Testis (tissue), 3 donors: ENCODE results near the gene KCNIP1. TPM values are rescaled to one million over a fixed set of nuclear protein-coding genes. Genes with fewer than 3 reads are reported as not detected.

ENCODE experiments used
- DNase-seq: peaks from one replicate; pipeline ENCODE4 v3.0.0-alpha.2; 2019
- H3K27ac ChIP-seq, 2 donors: fragments of 200-600 bp; sonication (generic); one replicate each; pipeline ENCODE4 v1.5.1; 2019
- H3K27me3 ChIP-seq: fragments of 200-600 bp; sonication (generic); one replicate; pipeline ENCODE4 v1.5.1; 2019
- H3K36me3 ChIP-seq: fragments of 200-600 bp; sonication (generic); one replicate; pipeline ENCODE4 v1.5.1; 2017; ENCODE audit warnings: low read depth; ENCODE audit errors: missing control alignments
- H3K4me1 ChIP-seq: fragments of 200-600 bp; sonication (generic); one replicate; pipeline ENCODE4 v1.5.1; 2019
- H3K4me3 ChIP-seq, 2 donors: fragments of 200-600 bp; sonication (generic); one replicate each; pipeline ENCODE4 v1.5.1; 2017 to 2019
- H3K9me3 ChIP-seq: fragments of 200-600 bp; sonication (generic); one replicate; pipeline ENCODE4 v1.5.1; 2017
- POLR2A ChIP-seq: fragments of 450-650 bp; IDR thresholded peaks from one replicate; pipeline ENCODE4 v1.6.1; 2017; ENCODE audit warnings: antibody characterized with exemption, mild to moderate bottlenecking, moderate library complexity
- WGBS, 2 donors: methylation state at CpG; one replicate each; pipeline ENCODE4 v1.1.5; 2018; 5-methylcytosine and 5-hydroxymethylcytosine counted together
- intact Hi-C: fragments of 100-400 bp; cut with DNase I; formaldehyde crosslinking; loops from one replicate; pipeline ENCODE4 v1.15.1; 2023; ENCODE audit warnings: low total_unique reads
- polyA plus RNA-seq: library from polyadenylated mRNA; stranded (reverse); fragments of 350-450 nt; fragmentation: Illumina TruSeq; extraction: RNeasy Lipid Tissue Mini Kit (QIAGEN cat#74804); gene quantifications from one replicate; pipeline ENCODE4 v1.2.3, GENCODE V29; 2014; ENCODE audit warnings: low read depth, low replicate concordance; ENCODE audit not compliant: insufficient read depth
- total RNA-seq, 2 donors: library from RNA; depleted of rRNA; stranded (reverse); fragments of >200 nt; gene quantifications; one replicate each; pipeline ENCODE4 v1.2.3, GENCODE V29; 2016
- TF ChIP-seq, protein P1 (sequence below), 3 experiments: fragments of 450-650 bp in 2 of 3; fragments of 200-600 bp in 1 of 3; sonication (generic) in 1 of 3; IDR thresholded peaks; one replicate each; pipeline ENCODE4 v1.5.1; 2016 to 2019; ENCODE audit warnings: antibody characterized with exemption in 3 of 3, mild to moderate bottlenecking in 2 of 3, moderate library complexity in 1 of 3

The KCNIP1 gene
- total and polyA plus RNA-seq, 3 donors from 2014 or later: 5.9 to 14.8 (median 13.4) TPM

DNA sequence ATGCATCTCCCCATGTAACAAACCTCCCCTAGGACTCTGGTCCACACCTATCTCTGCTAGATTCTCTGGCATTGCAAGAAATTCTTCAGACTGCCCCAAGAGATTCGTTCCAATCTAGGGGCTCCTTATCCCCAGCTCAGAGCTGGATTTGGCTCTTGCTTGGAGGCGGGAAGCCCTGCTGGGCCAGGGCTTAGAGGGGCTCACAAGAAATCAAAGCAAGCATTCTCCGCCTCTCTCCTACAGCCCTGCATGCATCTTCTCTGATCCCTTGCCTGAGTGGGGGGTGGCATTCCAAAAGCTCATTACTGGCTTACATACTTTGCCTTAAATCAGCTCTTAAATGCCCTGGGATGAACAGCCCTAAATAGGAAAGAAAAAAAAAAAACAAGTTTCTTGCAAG lies 75.8 kb downstream of the KCNIP1 start:
- no peak overlapping the region for H3K4me3 ChIP-seq
- peaks cover 4% of the 10 kb centered on the region for H3K4me1 ChIP-seq
- H3K9me3 ChIP-seq: no peaks in the 10 kb centered on the region
- H3K27ac ChIP-seq: no peak overlapping the region
- intact Hi-C loops: no loop called here
- no peaks in the 10 kb centered on the region for H3K36me3 ChIP-seq
- TF ChIP-seq, protein P1, sequence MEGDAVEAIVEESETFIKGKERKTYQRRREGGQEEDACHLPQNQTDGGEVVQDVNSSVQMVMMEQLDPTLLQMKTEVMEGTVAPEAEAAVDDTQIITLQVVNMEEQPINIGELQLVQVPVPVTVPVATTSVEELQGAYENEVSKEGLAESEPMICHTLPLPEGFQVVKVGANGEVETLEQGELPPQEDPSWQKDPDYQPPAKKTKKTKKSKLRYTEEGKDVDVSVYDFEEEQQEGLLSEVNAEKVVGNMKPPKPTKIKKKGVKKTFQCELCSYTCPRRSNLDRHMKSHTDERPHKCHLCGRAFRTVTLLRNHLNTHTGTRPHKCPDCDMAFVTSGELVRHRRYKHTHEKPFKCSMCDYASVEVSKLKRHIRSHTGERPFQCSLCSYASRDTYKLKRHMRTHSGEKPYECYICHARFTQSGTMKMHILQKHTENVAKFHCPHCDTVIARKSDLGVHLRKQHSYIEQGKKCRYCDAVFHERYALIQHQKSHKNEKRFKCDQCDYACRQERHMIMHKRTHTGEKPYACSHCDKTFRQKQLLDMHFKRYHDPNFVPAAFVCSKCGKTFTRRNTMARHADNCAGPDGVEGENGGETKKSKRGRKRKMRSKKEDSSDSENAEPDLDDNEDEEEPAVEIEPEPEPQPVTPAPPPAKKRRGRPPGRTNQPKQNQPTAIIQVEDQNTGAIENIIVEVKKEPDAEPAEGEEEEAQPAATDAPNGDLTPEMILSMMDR (IDR thresholded peaks at IDR 0.05): no peak
- no peak for TF ChIP-seq POLR2A
- 78 to 89% methylated on average over 3 of the region's 3 CpGs for WGBS, 2 donors
- no peaks in the 10 kb centered on the region for H3K27me3 ChIP-seq
- no peak for DNase-seq

DNA sequence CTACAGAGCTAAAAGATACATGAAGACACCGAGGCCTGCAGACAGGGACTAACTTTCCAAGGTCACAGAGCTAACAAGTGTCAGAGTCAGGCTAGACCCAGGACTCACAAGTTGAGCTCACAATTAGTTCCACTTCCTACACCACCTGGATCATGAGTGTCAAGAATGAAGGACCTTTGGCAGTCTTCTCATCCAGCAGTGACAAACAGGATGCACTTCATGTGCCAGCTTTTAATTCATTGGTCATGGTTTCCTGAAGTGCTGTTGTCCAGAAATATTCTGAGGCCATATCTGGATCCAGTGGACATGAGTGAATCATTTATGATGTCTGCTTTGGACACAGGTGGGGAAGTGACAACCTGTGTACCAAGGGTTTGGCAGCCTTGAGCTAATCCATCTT lies 77.4 kb downstream of the KCNIP1 start:
- no peaks in the 10 kb centered on the region for H3K9me3 ChIP-seq
- intact Hi-C loops: no loop called here
- no peak overlapping the region for H3K27ac ChIP-seq
- TF ChIP-seq, protein P1 (IDR thresholded peaks at IDR 0.05): no peak
- TF ChIP-seq POLR2A: no peak
- WGBS, 2 donors: 50 to 53% methylated on average over 1 of the region's 1 CpG
- H3K4me3 ChIP-seq: no peak overlapping the region
- no peaks in the 10 kb centered on the region for H3K27me3 ChIP-seq
- H3K4me1 ChIP-seq: peaks cover 4% of the 10 kb centered on the region
- H3K36me3 ChIP-seq: no peaks in the 10 kb centered on the region
- no peak for DNase-seq

DNA sequence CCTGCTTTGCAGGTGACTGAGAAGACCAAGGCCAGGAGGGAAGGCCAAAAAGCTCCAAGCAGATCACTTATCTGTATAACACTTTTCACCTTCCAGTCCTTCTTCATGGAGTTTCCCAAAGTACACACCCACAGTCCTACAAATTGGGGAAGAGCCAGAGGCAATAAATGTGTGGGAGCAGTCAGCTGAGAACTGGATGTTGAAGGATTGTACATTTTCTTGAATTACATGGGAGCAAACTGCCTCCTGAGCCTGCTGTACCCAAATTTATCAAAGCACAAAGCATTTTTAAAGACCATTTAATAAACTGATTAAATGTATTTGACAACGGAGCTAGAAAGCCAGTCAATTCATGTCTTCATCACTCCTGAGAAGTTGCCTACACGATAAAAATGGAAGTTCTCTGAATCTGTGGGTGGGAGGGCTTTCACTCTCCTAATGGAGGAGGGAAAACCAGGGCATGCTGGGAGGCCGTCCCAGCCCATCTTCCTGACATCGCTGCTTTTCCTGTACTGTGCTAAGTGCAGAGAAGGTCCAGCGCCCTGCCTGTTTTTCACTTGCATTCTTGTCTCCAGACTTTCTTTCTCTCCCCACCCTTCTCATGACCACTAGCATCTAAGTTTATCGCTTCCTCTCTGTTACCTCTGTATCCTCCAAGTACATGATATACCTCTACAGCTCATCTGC lies 79.0 kb downstream of the KCNIP1 start:
- H3K9me3 ChIP-seq: no peaks in the 10 kb centered on the region
- TF ChIP-seq, protein P1 (IDR thresholded peaks at IDR 0.05): no peak
- TF ChIP-seq POLR2A: no peak
- H3K27me3 ChIP-seq: no peaks in the 10 kb centered on the region
- no peak overlapping the region for H3K27ac ChIP-seq
- H3K36me3 ChIP-seq: no peaks in the 10 kb centered on the region
- intact Hi-C loops: no loop called here
- peaks cover 4% of the 10 kb centered on the region for H3K4me1 ChIP-seq
- no peak overlapping the region for H3K4me3 ChIP-seq
- no peak for DNase-seq
- WGBS, 2 donors: 87 to 91% methylated on average over 6 of the region's 6 CpGs

DNA sequence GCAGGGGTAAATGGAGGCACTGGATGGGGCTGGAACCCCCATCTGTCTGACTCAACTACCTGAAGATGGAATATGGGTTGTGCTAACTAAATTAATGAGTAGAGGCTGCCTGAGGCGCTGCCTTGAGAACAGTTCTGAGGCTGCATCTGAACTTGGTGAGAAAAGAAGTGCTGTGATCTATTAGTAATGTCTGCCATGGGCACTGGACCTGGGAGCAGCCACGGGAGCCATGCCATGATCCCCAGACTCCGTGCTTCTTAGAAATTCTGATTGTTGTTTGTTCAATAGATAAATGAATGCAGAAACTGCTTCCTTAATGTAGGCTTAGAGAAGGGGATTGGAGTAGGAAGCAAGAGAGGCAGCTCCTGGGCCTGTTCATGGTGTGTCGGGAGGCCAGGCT lies 80.2 kb downstream of the KCNIP1 start:
- TF ChIP-seq POLR2A: no peak
- TF ChIP-seq, protein P1 (IDR thresholded peaks at IDR 0.05): no peak
- DNase-seq: no peak
- H3K27me3 ChIP-seq: no peaks in the 10 kb centered on the region
- intact Hi-C loops: no loop called here
- 51 to 59% methylated on average over 4 of the region's 4 CpGs for WGBS, 2 donors
- no peaks in the 10 kb centered on the region for H3K36me3 ChIP-seq
- no peaks in the 10 kb centered on the region for H3K9me3 ChIP-seq
- peaks cover 4% of the 10 kb centered on the region for H3K4me1 ChIP-seq
- no peak overlapping the region for H3K4me3 ChIP-seq
- no peak overlapping the region for H3K27ac ChIP-seq

DNA sequence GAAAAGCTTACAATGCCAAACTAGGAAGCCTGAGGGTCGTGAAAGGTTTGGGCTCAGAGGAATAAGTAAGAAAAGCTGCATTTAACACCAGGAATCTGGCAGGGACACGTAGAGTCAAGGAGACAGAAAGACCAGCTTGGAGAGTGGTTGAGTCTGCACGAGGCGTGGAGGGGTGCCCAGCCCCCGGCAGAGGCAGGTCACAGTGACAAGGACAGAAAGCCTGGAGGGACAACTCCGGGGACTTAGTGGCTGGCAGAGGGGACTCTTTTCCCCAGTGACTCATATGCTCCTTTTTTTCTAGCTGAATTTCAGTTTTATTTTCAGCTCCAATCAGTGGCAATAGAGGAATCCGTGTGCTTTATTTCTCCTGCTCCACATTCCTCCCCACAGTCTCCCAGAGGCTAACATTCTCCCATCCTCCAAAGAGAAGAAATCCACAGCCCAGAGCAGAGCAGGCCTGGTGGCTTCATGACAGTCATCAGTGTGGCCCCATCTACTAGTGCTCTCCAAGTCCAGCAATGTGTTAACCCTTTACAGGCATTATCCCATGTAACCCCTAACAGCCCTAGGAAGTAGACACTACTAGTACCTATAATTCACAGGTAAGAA lies 80.7 kb downstream of the KCNIP1 start:
- intact Hi-C loops: no loop called here
- Histone ChIP-seq H3K9me3 (no peaks in the 10 kb centered on the region), H3K27ac (no peak overlapping the region), H3K4me1 (peaks cover 4% of the 10 kb centered on the region), H3K4me3 (no peak overlapping the region), H3K27me3 (no peaks in the 10 kb centered on the region), H3K36me3 (no peaks in the 10 kb centered on the region)
- no peak for DNase-seq
- TF ChIP-seq POLR2A: no peak
- TF ChIP-seq, protein P1 (IDR thresholded peaks at IDR 0.05): no peak
- 47 to 55% methylated on average over 7 of the region's 7 CpGs for WGBS, 2 donors
